Pons (tissue), 1 donor: ENCODE data around the gene CHST1.
A peak's percentile ranks its signal among the peaks of the same experiment; 100 is the strongest.

ENCODE experiments used
- DNase-seq: peaks from one replicate; pipeline ENCODE4 v3.0.0-alpha.2; 2016; ENCODE audit warnings: low spot score

CHST1 gene

GRCh38 chr11:45659818-45660160 is 5.6 kb downstream of the CHST1 start:
- DNase-seq: peak; percentile 53

GRCh38 chr11:45659031-45659817 is 6.2 kb downstream of the CHST1 start:
- no peak for DNase-seq

GRCh38 chr11:45658292-45658991 is 7.0 kb downstream of the CHST1 start:
- peak; percentile 67 for DNase-seq

- no peak for DNase-seq
These were observed 7.7 kb downstream of the CHST1 start for GRCh38 chr11:45657496-45658260.

GRCh38 chr11:45655831-45656230 is 9.6 kb downstream of the CHST1 start:
- DNase-seq: no peak

GRCh38 chr11:45655347-45655756 is 10.1 kb downstream of the CHST1 start:
- peak; percentile 59 for DNase-seq

GRCh38 chr11:45655012-45655283 is 10.5 kb downstream of the CHST1 start:
- DNase-seq: no peak

GRCh38 chr11:45654231-45655011 is 11.0 kb downstream of the CHST1 start:
- DNase-seq: peak; percentile 40

- no peak for DNase-seq
These were observed 12.1 kb downstream of the CHST1 start for GRCh38 chr11:45653277-45653676.

- no peak for DNase-seq
These were observed 12.6 kb downstream of the CHST1 start for GRCh38 chr11:45652781-45653180.

- no peak for DNase-seq
These were observed 13.3 kb downstream of the CHST1 start for GRCh38 chr11:45651841-45652749.

GRCh38 chr11:45651156-45651555 is 14.3 kb downstream of the CHST1 start:
- DNase-seq: no peak

- no peak for DNase-seq
These were observed 15.0 kb downstream of the CHST1 start for GRCh38 chr11:45650166-45651095.

GRCh38 chr11:45649544-45650165 is 15.8 kb downstream of the CHST1 start:
- no peak for DNase-seq

GRCh38 chr11:45648931-45649330 is 16.5 kb downstream of the CHST1 start:
- no peak for DNase-seq

- no peak for DNase-seq
These were observed 17.6 kb downstream of the CHST1 start for GRCh38 chr11:45647786-45648185.

GRCh38 chr11:45647329-45647728 is 18.1 kb downstream of the CHST1 start:
- DNase-seq: no peak

GRCh38 chr11:45646275-45646927 is 19.0 kb downstream of the CHST1 start:
- no peak for DNase-seq
